Activated CD4-positive, alpha-beta T cell treated with anti-CD3 and anti-CD28 coated beads for 4 hours (primary cell): ENCODE results near the gene ZMIZ1.

Experiments
- DNase-seq, 2 donors: peaks; one replicate each; pipeline ENCODE4 v3.0.0-alpha.2; 2020

The ZMIZ1 gene

DNA sequence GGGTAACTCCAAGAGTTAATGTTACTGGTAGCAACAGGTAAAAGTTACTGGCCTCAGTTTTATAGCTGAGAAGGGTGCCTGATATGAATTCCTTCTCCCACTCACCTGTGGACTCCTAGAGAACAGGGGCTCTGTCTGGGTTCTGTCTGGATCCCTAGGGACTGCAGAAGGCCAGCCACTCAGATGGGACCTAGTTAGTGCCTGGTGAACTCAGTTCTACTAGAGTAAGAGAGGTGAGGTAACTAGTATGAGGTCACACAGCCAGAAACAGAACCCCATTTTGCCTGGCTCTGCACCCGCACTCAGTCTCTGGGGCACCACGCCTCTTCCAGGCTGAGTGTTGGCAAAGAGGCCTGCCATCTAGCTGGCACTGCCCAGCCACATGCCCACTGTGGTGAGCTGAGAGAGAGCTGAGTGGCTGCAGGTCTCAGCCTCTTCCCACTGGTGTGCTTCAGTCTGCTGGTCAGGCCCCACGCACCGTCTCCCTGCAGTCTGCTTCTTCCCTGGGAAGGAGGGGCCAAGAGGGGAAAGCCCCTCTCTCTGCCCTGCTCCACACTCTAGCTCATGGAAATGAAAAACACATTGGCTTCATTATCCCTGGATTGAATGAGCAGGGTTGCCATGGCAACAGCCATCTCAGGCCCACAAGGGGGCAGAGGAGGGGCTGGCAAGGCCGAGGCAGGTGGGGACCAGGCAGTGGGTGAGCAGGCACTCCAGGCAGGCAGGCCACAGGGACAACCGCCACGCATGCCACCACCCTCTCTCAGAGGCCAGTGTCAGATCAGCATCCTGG, 110.6 kb downstream of the ZMIZ1 start:
- no peak for DNase-seq

DNA sequence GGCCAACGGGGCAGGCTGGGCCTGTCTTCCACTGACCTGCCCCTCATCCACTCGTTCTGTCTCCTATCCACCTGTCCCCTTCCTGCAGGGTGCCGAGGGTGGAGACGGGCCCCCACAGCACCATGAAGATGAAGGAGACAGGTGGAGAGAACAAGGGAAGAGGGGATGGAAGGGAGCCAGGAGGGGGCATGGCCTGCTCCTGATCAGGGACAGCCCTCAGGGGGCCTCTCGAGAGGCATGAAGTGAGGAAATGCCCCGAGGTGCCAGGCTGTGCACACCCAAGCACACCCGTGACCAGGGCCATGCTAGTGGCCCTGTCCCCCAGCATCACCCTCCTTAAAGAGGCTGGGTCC, 111.2 kb downstream of the ZMIZ1 start:
- DNase-seq = no peak

DNA sequence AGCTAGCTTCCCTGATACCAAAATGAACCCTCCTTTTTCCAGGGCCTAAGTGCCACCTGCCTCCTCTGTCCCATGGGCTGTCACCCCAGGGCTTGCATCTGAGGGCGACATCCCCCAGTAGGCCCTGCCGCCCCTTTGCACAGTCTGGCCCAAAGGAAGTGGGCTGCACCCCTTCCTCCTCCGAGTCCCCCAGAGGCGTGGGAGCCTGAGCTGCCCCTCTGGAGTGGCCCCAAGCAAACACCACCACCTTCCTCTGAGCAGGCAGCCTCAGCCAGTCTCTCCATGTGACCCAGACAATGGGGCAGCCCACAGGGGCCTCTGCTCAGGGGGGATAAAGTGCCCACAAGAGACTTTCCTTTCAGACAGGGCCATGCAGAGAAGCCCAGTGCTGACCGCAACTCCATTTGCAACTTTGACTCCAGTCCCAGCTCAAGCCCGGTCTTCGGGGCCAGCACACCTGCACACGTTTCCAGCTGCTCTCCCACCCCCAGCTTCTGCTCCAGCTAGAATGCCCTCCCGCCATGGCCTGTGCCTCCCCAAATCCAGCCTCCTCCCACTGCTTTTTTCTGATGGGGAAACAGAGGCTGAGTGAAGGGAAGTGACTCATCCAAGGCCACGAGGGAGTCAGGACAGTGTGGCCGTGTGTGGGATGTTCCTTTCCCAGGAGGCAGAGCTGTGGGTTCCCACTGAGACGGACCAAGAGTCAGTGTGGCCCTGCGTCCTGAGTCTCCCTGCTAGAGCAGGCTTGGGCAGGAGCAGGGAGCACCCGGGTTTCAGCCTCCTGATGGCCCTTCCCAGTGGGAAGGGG, 111.9 kb downstream of the ZMIZ1 start:
- no peak for DNase-seq

DNA sequence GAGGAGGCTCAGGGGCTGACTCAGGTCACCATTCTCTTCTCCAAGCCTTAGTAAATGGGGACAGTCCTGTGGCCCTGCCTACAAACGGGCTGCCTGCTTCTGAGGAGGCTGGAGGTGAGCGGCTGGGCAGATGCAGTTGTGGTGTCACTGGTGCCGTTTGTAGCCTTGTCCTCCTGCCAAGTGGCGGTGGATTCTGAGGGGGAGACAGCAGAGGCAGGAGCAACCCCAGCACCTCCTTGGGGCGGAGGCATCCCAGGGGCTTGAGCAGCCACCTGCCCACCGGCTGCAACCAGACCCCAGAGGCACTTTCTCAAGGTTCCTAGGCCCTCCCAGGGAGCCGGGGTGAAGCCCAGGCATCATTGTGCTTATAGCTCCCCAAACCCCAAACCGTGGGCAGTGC, 112.5 kb downstream of the ZMIZ1 start:
- no peak for DNase-seq

DNA sequence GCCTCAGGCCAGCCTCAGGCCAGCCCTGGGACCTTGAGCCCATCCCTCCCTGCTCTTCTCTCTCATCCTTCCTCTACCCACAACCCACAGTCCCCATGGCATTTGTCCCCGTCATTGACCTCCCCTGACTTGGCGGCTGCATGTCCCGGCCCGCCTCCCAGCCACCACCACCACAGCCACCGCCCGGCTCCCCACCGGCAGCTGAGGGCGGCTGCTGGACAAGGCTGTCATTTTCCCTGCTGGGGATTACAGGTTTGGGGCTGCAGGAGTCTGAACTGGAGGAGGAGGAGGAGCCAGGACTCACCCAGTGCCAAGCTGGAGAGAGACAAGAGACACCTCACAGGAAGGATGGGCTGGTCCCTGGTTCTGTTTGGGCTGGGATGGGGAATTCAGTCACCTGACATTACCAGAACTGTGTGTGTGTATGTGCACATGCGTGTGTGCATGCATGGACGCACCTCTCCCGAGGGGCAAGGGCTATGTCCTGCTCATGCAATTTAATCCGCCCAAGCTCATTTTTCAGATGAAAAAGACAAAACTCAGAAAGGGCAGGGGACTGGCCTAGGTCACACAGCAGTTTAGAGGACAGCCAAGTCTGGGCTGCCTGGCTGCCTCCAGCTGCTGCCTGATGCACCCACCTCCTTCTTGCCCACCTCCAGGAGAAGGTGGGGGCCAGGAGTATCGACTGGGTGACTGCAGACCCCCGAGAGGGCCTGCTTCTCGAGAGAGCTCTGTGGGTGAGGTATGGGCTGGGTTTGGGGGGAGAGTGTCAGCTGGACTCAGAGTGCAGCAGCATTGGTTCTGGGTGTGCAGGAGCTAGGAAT, 113.1 kb downstream of the ZMIZ1 start:
- DNase-seq = no peak

DNA sequence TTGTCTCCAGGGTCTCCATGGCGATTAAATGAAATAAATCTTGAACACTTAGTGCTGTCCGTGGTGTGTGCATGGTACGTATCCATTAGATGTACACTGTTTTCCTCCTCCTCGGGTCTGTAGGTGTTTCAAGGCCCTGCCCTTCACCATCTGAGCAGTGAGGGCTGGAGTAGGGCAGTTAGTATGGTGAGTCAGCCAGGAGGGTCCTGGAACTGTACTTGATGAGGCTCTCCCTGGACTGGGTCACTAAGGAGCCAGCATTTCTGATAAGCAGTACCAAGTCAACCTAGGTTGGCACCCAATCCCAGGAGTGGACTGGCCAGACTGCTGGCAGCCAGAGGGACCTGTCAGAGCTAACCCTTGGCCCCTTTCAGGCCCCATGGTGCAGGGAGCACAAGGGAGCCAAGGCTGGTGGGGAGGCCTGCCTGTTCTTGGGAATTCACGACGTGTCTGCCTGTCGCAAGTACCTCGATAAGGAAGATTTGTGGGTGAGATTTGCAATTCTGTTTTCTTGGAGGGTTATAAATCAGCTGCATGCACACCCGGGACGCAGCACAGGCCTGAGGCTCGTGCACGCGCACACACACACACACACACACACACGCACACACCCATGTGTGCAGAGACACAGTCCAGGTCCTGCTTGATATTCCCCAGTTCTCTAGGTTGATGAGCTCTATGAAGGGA, 114.2 kb downstream of the ZMIZ1 start:
- DNase-seq = no peak

DNA sequence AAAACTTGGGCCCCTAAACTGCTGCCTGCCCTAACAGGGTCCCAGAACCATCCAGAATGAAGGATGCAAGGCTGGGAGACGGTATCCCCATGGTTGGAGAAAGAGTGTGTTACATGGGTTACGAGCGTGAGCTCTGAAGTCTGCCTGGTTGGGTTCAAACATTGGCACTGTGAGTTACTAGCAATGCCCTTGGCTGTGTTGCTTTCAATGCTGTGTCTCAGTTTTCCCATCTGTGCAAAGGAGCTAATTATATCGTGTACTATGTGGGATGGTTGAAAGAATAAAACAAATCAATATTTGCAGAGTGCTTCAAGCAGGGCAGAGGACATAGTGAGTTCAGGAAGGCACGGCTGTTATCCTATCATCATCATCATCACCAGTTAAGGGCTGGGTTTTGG, 114.7 kb downstream of the ZMIZ1 start:
- DNase-seq = no peak

DNA sequence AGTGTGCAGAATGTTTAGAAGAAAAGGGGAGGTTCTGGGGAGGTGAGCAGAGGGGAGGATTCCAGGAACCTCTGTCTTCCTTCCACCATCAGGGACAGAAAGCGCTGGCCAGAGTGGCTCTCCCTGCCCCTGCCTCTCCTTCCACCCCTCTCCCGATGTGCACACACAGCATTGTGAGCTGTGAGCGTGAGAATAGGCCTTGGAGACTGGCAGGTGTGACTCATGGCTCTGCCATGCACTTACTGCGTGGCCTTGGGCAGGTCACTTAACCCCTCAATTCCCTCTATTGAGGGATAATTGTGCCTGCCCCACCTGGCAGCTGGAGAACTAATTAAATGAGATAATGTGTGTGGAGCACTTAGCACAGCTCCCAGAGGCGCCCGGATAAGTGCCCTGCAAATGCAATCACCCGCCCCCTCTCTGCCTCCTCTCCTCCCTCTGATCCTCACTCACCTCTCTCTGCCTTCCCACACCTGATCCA, 115.4 kb downstream of the ZMIZ1 start:
- DNase-seq = no peak

DNA sequence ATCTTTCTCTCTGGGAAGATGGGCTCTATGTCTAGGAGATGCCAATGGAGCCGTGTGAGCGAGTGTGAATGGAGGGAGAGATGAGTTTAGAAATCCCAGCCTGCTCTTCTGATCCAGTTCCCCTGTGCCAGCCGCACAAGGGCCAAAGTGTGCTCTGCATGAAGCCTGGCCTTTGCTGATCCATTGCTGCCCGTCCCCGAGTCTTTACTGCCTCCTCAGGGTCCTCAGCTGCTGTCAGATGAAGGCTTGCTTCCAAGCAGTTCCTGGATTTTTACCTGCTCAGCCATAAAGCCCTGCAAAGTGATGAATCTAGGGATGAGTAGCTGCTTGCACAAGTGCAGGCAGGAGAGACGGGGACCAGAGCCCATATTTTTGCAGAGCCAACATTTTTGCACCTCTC, 115.9 kb downstream of the ZMIZ1 start:
- no peak for DNase-seq

DNA sequence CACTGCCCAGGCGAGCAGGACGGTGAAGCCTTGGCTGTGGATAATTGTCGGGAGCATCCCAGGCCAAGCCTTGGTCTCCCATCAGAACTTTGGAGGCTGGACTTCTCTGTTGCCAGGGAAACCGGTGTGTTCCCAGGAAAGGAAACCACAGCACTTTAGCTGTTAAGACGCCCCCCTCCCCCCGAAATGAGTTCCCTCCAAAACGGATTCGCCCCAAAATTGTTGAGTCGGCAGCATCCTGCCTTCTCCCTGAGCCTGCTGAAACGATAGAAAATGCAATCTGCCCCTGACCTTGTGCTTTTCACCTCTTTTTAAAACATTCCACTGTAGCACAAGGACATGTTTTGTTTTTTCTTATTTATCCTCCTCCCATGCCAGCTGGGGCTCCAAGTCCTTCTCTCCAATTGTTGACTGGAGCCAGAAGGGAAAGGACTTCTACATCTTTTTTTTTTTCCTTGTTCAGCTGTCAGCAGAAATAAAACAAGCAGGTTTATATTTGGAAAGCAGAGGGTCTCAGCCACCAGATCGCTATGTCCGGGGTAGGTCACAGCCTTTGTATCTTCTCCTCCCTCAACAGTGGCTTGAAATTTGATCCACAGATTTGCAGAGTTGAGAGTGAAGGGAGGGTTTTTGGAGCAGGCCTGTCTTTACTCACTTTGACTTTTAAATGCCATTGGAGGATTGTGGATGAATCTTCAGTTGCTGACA, 116.5 kb downstream of the ZMIZ1 start:
- DNase-seq = no peak

DNA sequence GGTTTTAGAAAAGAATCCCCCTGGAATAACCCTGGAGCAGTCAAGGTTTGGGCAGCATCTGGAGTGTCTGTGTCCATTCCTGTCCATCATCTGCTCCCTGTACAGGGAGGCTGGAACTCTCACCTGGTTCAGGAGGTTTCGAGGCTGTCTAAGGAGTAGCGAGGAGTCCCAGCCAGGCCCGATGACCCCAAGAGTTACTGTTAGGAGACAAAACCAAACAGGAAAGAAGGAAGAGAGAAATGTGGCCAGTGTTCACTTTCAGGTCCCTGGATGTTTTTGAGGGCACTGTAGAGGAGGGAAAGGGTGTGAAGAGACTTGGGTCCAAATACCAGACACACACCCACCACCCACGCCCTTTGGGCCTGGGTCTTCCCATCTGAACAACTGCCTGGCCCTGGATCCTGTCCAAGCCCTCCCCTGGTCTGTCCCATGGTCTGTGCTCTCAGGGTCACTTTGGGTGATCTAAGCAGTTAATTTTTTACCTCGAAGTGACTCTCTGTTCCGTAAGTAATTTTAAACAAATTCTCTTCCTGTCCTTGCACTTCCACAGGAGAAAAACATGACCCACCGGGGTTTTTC, 117.1 kb downstream of the ZMIZ1 start:
- DNase-seq = no peak

DNA sequence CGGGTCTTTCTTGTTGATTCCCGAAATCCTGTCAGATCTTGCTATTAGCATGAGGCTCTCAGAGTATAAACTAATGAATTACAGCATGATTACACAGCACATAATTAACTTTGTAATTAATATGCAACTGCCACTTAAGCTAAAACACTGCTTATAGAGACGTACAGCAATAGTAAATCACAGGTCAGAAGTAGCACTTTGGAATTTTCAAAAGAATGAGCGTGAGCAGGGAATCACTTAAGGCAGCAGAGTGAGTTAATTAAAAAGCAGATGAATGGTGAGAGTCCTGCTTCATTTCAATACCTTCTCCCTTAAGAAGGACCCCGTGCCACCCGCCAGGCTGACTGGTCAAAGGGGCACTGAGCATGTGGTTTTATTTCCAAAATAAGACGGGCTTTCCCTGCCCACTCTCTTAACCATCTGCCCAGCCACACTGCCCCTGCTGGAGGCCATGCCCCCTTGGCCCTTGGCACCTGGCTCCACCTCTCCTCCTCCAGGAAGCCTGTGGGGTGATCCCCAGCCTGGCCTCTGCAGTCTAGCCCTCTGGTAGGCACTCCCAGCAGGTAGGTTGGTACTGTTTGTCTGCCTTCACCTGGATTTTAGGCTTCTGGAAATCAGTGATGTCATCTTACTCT, 117.8 kb downstream of the ZMIZ1 start:
- DNase-seq = no peak

DNA sequence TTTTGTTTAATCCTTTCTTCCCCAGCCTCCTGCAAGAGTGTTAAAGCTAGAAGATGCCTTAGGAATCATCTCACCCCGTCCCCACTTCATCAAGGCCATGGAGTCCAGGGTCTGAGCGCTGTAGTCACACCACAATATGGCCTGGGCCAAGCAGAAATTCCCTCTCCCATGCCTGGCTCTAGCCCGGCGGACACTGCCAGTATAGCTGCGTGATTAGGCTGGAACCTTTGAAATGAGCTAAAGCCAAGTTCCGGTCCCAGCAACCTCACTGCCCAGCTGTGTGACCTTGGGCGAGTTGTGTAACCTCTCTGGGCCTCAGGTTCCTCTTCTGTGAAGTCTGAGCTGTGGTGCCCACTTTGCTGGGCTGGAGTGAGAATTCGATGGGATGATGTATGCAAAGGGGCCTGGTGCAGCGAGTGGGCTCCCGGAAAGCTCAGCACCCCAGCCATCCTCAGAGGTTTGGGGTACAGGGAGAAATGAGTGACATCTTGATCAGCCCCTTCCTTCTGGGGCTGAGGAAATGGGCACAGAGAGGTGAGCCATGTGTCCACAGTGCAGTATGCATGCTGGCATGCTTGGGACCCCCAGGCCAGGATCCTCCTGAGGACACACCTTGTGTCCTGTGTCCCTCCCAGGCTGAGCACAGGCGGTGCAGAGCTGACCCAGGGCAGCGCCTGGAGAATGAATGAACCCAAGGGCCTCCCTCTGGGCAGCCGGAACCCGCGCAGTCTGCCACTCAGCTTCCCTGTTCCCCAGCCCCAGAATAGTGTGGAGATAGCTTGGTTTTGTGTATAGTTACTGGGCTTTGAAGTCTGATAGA, 118.6 kb downstream of the ZMIZ1 start:
- DNase-seq = no peak

DNA sequence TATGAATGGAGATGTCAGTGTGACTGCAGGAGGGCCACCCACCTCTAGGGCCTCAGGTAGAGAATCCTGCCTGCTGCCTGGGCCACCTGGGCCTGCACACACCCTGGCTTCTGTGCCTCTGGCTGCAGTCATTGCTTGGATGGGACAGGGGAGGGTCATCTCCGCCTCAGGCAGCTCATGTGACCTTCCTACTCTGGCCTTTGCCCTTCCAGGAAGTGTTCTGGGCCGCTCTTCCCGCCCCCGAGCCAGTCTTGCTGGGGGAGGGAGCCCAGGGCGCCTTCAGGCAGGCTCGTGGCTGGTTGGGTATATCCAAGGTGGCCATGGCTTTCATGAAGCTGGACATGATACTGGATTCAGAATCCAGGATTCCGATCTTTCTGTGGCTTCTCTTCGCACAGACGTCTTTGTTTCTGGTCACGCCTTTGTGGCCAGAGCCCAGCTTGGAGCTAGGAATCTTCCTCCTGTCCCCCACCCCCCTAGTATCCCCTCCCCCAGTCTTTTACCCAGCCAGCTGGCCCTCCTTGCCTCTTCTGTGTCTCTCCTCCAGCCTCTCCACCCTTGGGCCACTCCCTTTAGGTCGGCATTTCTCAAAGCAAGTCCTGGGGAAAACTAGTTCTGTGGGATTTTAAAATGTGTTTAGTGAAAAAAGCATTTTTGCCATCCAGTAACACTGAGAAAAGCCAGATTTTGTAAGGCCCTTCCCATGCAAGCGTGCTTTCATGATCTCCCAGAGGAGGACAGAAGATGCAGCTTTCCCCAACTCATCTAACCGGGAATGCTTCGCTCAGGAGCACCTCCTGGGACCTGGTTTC, 119.6 kb downstream of the ZMIZ1 start:
- DNase-seq = no peak

DNA sequence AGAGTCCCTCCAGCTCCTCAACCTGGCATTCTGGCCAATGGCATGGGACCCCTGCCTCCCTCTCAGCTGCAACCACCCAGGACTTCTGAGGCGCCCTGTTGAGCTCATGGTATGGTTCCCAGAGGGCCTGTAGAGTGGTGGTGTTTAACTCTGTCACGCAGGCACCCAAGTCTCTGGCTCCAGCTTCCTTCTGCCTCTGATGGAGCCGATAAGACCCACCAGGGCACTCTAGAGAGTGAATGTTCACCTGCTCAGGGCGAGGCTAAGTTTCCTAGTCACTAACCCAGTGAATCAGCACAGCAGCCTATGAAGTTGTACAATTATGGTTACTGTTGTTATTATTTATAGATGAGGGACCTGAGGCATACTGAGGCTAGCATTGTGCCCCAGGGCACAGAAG, 120.4 kb downstream of the ZMIZ1 start:
- DNase-seq = no peak

DNA sequence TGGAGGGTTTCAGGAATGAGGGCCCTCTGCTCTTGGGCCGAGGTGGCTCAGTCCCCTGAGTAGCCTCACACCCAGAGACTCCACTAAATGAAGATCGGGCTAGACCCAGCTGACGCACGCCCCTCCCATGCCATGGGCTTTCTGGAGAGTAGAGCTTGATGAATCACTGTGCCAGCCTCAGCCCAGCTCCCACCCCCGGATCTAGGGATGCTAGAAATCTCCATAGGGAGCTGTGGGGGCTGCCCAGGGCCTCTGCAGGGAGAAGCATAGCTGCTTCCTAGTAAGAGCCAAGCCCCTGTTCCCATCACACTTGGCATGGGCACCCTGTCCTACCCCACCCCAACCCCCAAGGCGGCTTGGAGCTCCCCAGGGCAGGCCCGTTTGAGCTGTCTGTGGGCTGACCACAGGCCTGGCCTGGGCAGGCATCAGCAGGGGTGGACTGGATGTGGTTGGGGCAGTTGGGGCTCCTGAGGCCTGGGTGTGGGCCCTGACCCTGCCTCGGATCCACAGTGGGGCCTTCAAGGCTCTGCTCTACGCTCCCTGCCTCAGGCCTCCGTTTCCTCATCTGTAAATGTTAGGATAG, 121.2 kb downstream of the ZMIZ1 start:
- no peak for DNase-seq

DNA sequence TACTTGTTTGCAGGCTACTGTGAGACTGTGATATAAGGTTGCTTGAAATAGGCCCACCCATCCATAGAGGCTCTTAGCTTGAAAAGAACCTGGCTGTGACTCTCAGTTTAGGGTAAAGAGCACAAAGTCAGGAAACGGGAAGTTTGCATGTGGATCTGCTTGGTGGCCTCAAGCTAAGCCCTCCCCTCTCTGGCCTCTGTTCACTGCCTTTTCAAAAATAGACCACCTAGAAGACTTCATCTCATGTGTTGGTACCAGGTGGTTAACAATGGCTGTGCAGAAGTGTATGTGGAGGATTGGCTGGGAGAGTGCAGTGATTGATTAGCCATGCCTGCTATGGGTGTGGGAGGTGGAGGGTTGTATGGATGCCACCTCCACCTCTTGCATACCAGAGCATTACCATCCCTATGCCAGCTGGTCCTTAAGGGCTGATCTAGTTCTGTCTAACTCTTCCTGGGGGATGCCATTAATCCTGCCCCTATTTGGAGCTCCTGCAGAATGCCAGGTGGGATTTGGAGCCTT, 122.0 kb downstream of the ZMIZ1 start:
- DNase-seq = no peak

DNA sequence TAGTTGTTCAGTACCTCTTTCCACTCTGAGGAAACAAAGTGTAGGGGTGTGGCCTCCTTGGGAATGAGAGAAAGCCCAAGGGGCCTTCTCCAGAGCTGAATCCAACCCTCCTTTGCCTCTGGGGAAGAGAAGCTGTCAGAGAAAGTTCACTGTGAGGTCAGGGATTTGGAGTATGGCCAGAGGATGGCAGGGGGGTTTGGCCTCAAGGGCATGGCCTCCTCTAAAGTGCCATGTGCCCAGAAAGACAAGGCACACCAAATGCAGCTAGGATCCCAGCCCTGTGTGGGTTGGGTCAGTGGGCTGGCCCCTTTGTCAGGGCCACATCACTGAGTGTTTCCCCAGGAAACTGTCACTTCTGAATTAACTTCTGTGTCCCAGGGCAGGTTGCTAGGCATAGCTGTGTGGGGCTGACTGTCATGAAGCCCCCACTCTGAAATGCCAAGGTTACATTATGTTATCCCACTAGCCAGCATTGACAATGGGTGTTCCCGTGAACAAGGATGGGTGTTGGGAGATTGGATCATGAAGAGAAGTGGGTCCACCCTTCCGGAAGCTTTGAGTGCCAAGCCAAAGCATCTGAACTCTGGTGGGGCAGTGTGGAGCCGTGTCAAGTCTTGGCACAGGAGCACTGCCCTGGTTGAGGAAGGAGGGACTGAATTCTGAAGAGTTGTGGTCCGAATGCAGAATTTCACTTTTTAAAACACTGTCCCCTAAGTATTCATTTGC, 123.3 kb downstream of the ZMIZ1 start:
- no peak for DNase-seq
